ENCODE data around the gene PLEKHM1. TPM values are rescaled to one million over a fixed set of nuclear protein-coding genes. Genes with fewer than 3 reads are reported as not detected.
A peak's percentile ranks its signal among the peaks of the same experiment; 100 is the strongest.

PLEKHM1 gene
- total and polyA plus RNA-seq, 2 of the 13 experiments (the other 11 are each of a cell fraction or from before 2014, with no cell fraction given), result 7.6 to 13.5 TPM

GRCh38 chr17:45425125-45425983 lies 65.2 kb downstream of the PLEKHM1 start (continued):
- TF ChIP-seq UBTF (CRISPR knock-in tag; IDR thresholded peaks at IDR 0.05) (peak; percentile 89), ZNF124 (CRISPR knock-in tag; IDR thresholded peaks at IDR 0.05) (peak; percentile 36; the same call in 1 of the 2 replicates), SMAD3 (CRISPR knock-in tag; IDR thresholded peaks at IDR 0.05) (peak; percentile 62; the same call in 1 of the 2 replicates), FOXP1 (IDR thresholded peaks at IDR 0.05) (no peak), FOXP1 (CRISPR knock-in tag; IDR thresholded peaks at IDR 0.05) (peak; percentile 43; the same call in 1 of the 2 replicates), TBP (CRISPR knock-in tag; IDR thresholded peaks at IDR 0.05) (no peak), ZSCAN25 (CRISPR knock-in tag; IDR thresholded peaks at IDR 0.05) (peak; percentile 67; the same call in 1 of the 2 replicates), MTF2 (CRISPR knock-in tag; IDR thresholded peaks at IDR 0.05; ENCODE audit: borderline replicate concordance) (0 out of 2 replicates have a peak, but pooled peaks have one; percentile 43), JARID2 (CRISPR knock-in tag; IDR thresholded peaks at IDR 0.05; ENCODE audit: insufficient replicate concordance) (peak; percentile 68), ZNF563 (CRISPR knock-in tag; IDR thresholded peaks at IDR 0.05) (0 out of 2 replicates have a peak, but pooled peaks have one; percentile 64), KAT7 (CRISPR knock-in tag; IDR thresholded peaks at IDR 0.05; ENCODE audit: borderline replicate concordance) (peak; percentile 67; the same call in 1 of the 2 replicates), ZNF569 (CRISPR knock-in tag; IDR thresholded peaks at IDR 0.05; ENCODE audit: borderline replicate concordance) (0 out of 2 replicates have a peak, but pooled peaks have one; percentile 44), MNT (IDR thresholded peaks at IDR 0.05) (no peak), ZHX2 (IDR thresholded peaks at IDR 0.05; ENCODE audit: low read depth) (no peak), ZHX2 (CRISPR knock-in tag; IDR thresholded peaks at IDR 0.05; ENCODE audit: borderline replicate concordance) (no peak), GATAD1 (CRISPR knock-in tag; IDR thresholded peaks at IDR 0.05) (peak; percentile 71)
